HG02884 (cell line): Measurements from ENCODE around the gene CDY1B.
"Not testable (repeated sequence)": the region's sequence is repeated elsewhere in the genome, so short reads cannot be mapped to it uniquely, and the experiment has no call there.

ENCODE experiments used
- ATAC-seq: cut with Tn5 transposase; IDR thresholded peaks from one replicate; pipeline ENCODE4 v1.9.1; 2021; ENCODE audit warnings: mild to moderate bottlenecking, moderate library complexity; ENCODE audit not compliant: unreplicated experiment

Gene CDY1B, protein sequence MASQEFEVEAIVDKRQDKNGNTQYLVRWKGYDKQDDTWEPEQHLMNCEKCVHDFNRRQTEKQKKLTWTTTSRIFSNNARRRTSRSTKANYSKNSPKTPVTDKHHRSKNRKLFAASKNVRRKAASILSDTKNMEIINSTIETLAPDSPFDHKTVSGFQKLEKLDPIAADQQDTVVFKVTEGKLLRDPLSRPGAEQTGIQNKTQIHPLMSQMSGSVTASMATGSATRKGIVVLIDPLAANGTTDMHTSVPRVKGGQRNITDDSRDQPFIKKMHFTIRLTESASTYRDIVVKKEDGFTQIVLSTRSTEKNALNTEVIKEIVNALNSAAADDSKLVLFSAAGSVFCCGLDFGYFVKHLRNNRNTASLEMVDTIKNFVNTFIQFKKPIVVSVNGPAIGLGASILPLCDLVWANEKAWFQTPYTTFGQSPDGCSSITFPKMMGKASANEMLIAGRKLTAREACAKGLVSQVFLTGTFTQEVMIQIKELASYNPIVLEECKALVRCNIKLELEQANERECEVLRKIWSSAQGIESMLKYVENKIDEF

DNA sequence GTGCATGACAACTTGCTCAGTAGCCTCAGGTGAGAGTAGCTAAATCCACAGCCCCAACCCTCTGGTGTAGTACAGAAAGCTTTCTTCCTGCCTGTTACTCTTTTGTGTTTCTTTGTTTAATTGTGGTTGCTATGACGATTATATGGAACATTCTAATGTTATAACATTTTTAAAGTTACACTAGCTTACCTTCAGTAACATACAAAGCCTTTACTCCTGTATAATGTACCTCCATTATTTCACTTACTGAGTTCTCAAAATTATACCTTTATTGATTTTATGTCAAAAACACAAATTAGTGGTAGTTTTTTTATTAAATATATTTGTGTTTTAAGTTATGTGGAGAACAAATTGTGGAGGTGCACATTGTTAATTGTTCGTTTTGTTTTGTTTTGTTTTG, at the start of gene CDY1B:
Gene CDY1B, minus strand, starts transcription at position 101 of the 400 bp plus-strand sequence. CDS start 331 bp downstream, outside the sequence.
- not testable (repeated sequence) for ATAC-seq

DNA sequence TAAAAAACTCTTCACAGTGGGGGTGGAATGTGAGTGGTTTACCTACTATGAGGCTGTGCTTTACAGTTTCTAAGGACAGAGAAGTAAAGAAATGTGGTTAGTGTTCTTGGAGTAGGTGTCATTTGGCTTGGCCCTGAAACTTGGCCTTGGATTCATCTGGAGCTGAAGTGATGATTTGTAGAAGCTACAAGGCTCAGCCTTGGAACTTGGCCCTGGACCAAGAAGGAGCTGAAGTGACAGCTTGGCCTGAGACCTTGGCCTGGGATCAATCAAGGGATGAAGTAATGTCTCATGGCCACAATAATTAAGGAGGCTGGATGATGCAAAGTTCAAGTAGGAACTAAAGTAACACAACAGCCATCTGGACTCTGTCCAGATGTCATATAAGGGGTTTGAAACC, 1.7 kb upstream of the CDY1B start:
- not testable (repeated sequence) for ATAC-seq

DNA sequence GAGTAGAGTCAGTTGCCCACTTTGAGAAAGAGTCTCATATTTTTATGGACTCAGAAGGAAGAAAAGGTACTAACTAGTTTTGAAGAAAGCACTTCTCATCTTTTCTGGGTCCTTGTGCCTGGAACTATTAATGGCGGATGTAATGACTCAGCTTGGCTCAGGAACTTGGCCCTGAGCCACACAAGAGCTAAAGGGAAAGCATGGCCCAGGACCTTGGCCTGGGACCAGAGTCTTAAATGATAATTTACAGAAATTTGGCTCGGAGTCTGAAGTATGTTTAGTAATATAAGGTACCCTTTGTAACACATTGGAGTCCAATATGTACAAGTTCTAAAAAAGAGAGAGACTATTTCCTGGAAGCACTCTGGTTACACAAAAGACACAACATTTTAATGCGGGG, 4.6 kb downstream of the CDY1B start:
- ATAC-seq, result not testable (repeated sequence)

DNA sequence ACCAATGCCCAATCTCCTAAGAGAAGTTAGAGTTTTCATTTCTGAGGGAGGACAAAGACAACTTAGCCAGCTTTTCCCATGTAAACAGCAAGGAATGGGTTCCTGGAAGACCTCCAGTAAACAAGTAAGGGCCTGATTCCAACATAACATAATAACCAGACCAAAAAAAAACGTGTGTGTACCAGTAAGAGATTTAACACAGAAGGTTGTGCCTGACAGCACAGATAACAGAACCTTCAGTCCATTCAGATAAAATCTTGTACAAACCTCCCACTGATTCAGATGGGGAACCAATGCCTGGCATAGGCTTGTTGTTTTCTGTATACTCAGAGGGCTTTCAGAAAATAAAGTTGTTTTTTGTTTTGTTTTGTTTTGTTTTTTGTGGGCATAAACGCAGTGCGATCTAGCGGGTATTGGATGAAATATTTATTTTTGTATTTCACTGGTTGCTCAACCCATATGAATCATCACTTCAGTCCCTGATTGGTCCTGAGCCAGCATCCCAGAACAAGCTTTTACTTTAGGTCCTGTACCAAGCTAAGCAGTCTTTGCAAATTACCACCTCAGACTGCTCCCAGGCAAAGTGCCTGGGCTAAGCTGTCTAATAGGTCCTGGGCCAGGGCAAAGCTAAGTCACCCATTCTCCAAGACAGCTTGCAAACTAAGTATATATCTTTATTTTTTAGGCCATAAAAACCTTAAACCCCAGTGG, 8.7 kb downstream of the CDY1B start:
- not testable (repeated sequence) for ATAC-seq

DNA sequence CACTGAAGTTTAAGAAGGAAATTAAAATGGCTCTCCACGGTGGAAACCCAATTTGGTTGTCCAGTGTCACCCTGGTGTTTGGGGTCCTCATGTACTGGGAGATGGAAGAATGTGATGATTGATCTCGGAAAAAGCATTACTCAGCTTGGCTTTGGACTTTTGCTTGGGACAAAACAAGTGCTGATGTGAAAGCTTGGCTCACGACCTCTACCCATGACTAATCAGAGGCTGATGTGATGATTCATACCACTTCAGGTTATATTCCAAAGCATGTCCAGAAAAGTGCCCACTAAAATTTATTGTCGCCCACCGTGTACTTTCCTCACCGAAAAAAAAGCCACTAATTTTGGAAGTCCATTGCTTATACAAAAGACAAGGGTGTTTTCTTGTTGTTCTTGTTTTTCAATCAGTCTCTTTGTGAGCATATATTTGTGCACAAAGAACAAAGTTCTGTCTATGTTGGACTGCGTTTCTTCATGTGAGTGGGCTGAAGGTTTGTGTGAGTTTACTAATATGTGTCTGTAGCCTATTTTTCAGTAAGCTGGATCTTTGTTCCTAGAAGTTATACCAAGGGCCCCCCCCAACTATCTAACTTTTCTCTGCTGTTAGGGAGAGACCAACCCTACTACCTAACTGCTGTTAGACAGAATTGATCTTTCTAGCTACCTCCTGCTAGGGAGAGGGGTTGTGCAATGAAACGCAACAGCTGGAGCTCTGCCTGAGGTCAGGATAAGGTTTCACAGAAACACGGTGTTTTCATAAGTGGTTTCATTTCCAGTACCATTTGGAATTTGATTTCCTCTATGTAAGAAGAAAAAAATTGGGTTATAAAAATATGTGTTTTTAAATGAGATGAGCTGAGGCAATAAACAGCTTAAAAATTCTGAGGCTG, 21.4 kb downstream of the CDY1B start:
- not testable (repeated sequence) for ATAC-seq
